ENCODE measurements around the gene TSC2.

- TF ChIP-seq CTCF (conservative IDR thresholded peaks at IDR 0.05 in 1 of 2, IDR thresholded peaks at IDR 0.05 in 1 of 2; ENCODE audit: low read depth in 1 of 2, low read length in 2 of 2) (peak; percentile 81 to 96), EZH2 (IDR thresholded peaks at IDR 0.05; ENCODE audit: low read length, missing control alignments) (no peak)
Measured at GRCh38 chr16:2003827-2004641, 43.8 kb upstream of the TSC2 start.
